H9 (cell line): ENCODE data around the gene TCN2. TPM values are rescaled to one million over a fixed set of nuclear protein-coding genes. Genes with fewer than 3 reads are reported as not detected.

Experiments used
- DNase-seq: peaks from one replicate; pipeline ENCODE4 v3.0.0-alpha.2; 2017
- H2AFZ ChIP-seq: one replicate; pipeline ENCODE4 v1.6.1; 2013; ENCODE audit warnings: mild to moderate bottlenecking, low read length, control low read depth, moderate library complexity
- H2AK5ac ChIP-seq: 2 replicates; pipeline ENCODE4 v1.6.1; 2013; ENCODE audit warnings: low read length, control low read depth, mixed read lengths; ENCODE audit not compliant: insufficient read length
- H2BK120ac ChIP-seq: one replicate; pipeline ENCODE4 v1.6.1; 2013; ENCODE audit warnings: low read depth, mild to moderate bottlenecking, low read length, control low read depth, inconsistent platforms; ENCODE audit not compliant: poor library complexity, severe bottlenecking
- H2BK12ac ChIP-seq: 2 replicates; pipeline ENCODE4 v1.6.1; 2013; ENCODE audit warnings: low read length, control low read depth, mixed read lengths, low read depth; ENCODE audit not compliant: insufficient read length
- H2BK15ac ChIP-seq: 2 replicates; pipeline ENCODE4 v1.6.1; 2013; ENCODE audit warnings: low read depth, low read length, control low read depth
- H2BK20ac ChIP-seq: one replicate; pipeline ENCODE4 v1.6.1; 2013; ENCODE audit warnings: low read depth, mild to moderate bottlenecking, low read length, control low read depth, inconsistent platforms; ENCODE audit not compliant: poor library complexity, severe bottlenecking
- H2BK5ac ChIP-seq: 2 replicates; pipeline ENCODE4 v1.6.1; 2013; ENCODE audit warnings: low read length, control low read depth, mixed read lengths; ENCODE audit not compliant: insufficient read length
- H3K14ac ChIP-seq: 2 replicates; pipeline ENCODE4 v1.6.1; 2013; ENCODE audit warnings: low read length, control low read depth; ENCODE audit not compliant: insufficient read depth
- H3K18ac ChIP-seq: 2 replicates; pipeline ENCODE4 v1.6.1; 2013; ENCODE audit warnings: low read depth, mild to moderate bottlenecking, mixed read lengths, low read length, control low read depth; ENCODE audit not compliant: insufficient read length
- H3K23ac ChIP-seq: 2 replicates; pipeline ENCODE4 v1.6.1; 2013; ENCODE audit warnings: low read length, control low read depth, mixed read lengths, low read depth; ENCODE audit not compliant: insufficient read length
- H3K23me2 ChIP-seq: 2 replicates; pipeline ENCODE4 v1.6.1; 2013; ENCODE audit warnings: low read depth, mild to moderate bottlenecking, mixed read lengths, low read length, control low read depth; ENCODE audit not compliant: insufficient read length, poor library complexity, severe bottlenecking
- H3K27ac ChIP-seq: 2 replicates; pipeline ENCODE4 v1.5.1; 2013; ENCODE audit warnings: low read length, control low read depth, mixed read lengths, low read depth; ENCODE audit not compliant: insufficient read length
- H3K27me3 ChIP-seq: 2 replicates; pipeline ENCODE4 v1.6.1; 2013; ENCODE audit warnings: low read length, control low read depth, inconsistent platforms; ENCODE audit not compliant: insufficient read depth
- H3K4ac ChIP-seq: 2 replicates; pipeline ENCODE4 v1.6.1; 2013; ENCODE audit warnings: low read depth, mild to moderate bottlenecking, control low read depth, inconsistent platforms, low read length, moderate library complexity
- H3K4me1 ChIP-seq: 2 replicates; pipeline ENCODE4 v1.6.1; 2013; ENCODE audit warnings: low read length, control low read depth, inconsistent platforms; ENCODE audit not compliant: insufficient read depth
- H3K4me2 ChIP-seq: 2 replicates; pipeline ENCODE4 v1.6.1; 2013; ENCODE audit warnings: low read length, control low read depth, mixed read lengths; ENCODE audit not compliant: insufficient read length, insufficient read depth
- H3K56ac ChIP-seq: 2 replicates; pipeline ENCODE4 v1.6.1; 2013; ENCODE audit warnings: low read depth, mild to moderate bottlenecking, mixed read lengths, low read length, control low read depth; ENCODE audit not compliant: insufficient read length
- H3K79me1 ChIP-seq: 2 replicates; pipeline ENCODE4 v1.6.1; 2013; ENCODE audit warnings: low read depth, mild to moderate bottlenecking, moderate library complexity, low read length, control low read depth, inconsistent platforms; ENCODE audit not compliant: insufficient read depth, poor library complexity, severe bottlenecking
- H3K79me2 ChIP-seq: 2 replicates; pipeline ENCODE4 v1.6.1; 2013; ENCODE audit warnings: low read length, control low read depth, inconsistent platforms; ENCODE audit not compliant: insufficient read depth
- H3K9ac ChIP-seq: 2 replicates; pipeline ENCODE4 v1.6.1; 2013; ENCODE audit warnings: low read length, control low read depth, mixed read lengths; ENCODE audit not compliant: insufficient read length; ENCODE audit errors: extremely low read depth
- H3K9me3 ChIP-seq: one replicate; pipeline ENCODE4 v1.6.1; 2013; ENCODE audit warnings: low read depth, low read length, inconsistent platforms; ENCODE audit not compliant: control insufficient read depth
- H3T11ph ChIP-seq: one replicate; pipeline ENCODE4 v1.6.1; 2013; ENCODE audit warnings: mild to moderate bottlenecking, low read length, control low read depth, inconsistent platforms
- H4K20me1 ChIP-seq: one replicate; pipeline ENCODE4 v1.6.1; 2013; ENCODE audit not compliant: control insufficient read depth, insufficient read length, insufficient read depth
- H4K5ac ChIP-seq: 2 replicates; pipeline ENCODE4 v1.6.1; 2013; ENCODE audit warnings: low read depth, mild to moderate bottlenecking, mixed read lengths, low read length, control low read depth; ENCODE audit not compliant: insufficient read length
- H4K8ac ChIP-seq: replicated peaks from 2 replicates; pipeline ENCODE4 v1.6.1; 2013; ENCODE audit warnings: low read length, control low read depth, mixed read lengths, low read depth; ENCODE audit not compliant: insufficient read length
- H4K91ac ChIP-seq: 2 replicates; pipeline ENCODE4 v1.6.1; 2013; ENCODE audit warnings: low read depth, mild to moderate bottlenecking, moderate library complexity, mixed read lengths, low read length, control low read depth; ENCODE audit not compliant: insufficient read length
- H3K27ac Mint-ChIP-seq, 3 experiments: 2 replicates in 2 of 3; 3 replicates in 1 of 3; pipeline ENCODE4 v1.8.0; 2020 to 2021; ENCODE audit warnings: mixed read lengths in 3 of 3, mild to moderate bottlenecking in 1 of 3, moderate library complexity in 1 of 3
- H3K27me3 Mint-ChIP-seq: 2 replicates; pipeline ENCODE4 v1.8.0; 2021; ENCODE audit warnings: low read depth, mild to moderate bottlenecking, moderate library complexity, mixed read lengths
- H3K36me3 Mint-ChIP-seq, 3 experiments: 2 replicates in 2 of 3; 3 replicates in 1 of 3; pipeline ENCODE4 v1.8.0; 2020 to 2021; ENCODE audit warnings: low read depth in 3 of 3, mixed read lengths in 3 of 3; ENCODE audit not compliant: insufficient read depth in 1 of 3
- H3K4me1 Mint-ChIP-seq, 2 experiments: 2 replicates each; pipeline ENCODE4 v1.8.0; 2020; ENCODE audit warnings: mixed read lengths in 2 of 2
- H3K4me3 Mint-ChIP-seq, 2 experiments: 2 replicates in 1 of 2; 3 replicates in 1 of 2; pipeline ENCODE4 v1.8.0; 2020 to 2021; ENCODE audit warnings: mild to moderate bottlenecking in 2 of 2, mixed read lengths in 2 of 2, moderate library complexity in 1 of 2
- H3K9me3 Mint-ChIP-seq, 2 experiments: 2 replicates in 1 of 2; 3 replicates in 1 of 2; pipeline ENCODE4 v1.8.0; 2020; ENCODE audit warnings: mild to moderate bottlenecking in 2 of 2, mixed read lengths in 2 of 2, moderate library complexity in 1 of 2
- CTCF ChIP-seq: fragments of 200-600 bp; sonication (generic); conservative IDR thresholded peaks from 3 replicates; pipeline ENCODE4 v1.8.0; 2021; ENCODE audit warnings: antibody characterized with exemption, mild to moderate bottlenecking
- WGBS: extraction: QIAGEN DNeasy Blood & Tissue Kit; methylation state at CpG from one replicate; pipeline ENCODE4 v1.1.7; 2013; ENCODE audit warnings: missing lambda C conversion rate, low lambda C conversion rate, mixed read lengths; ENCODE audit not compliant: insufficient read length; ENCODE audit errors: extremely low coverage; 5-methylcytosine and 5-hydroxymethylcytosine counted together
- total RNA-seq: library from RNA; stranded (reverse); gene quantifications from 2 replicates; pipeline ENCODE4 v1.2.1, GENCODE V29; 2021

TCN2 gene
- total RNA-seq, 1 experiment from 2014 or later, result 42.2 TPM

GRCh38 chr22:30610299-30610698 lies 3.3 kb downstream of the TCN2 start:
- 0 out of 2 replicates have a peak, but pooled peaks cover 6% of the 10 kb centered on the region for H3K4me1 ChIP-seq
- no peak overlapping the region for H3K18ac ChIP-seq
- no peak overlapping the region for H3K14ac ChIP-seq
- no peak overlapping the region for H3K27ac ChIP-seq
- no peak overlapping the region for H2AK5ac ChIP-seq
- no peak for TF ChIP-seq CTCF
- H3K23ac ChIP-seq, result no peak overlapping the region
- H3K4ac ChIP-seq, result no peak overlapping the region
- no peak overlapping the region for H2BK20ac ChIP-seq
- Mint-ChIP-seq H3K4me1 (peaks cover 36 to 38% of the 10 kb centered on the region in 2 experiments), H3K36me3 (peaks cover 27 to 58% (median 48%) of the 10 kb centered on the region in 3 experiments; a peak in 6 of 7 replicates), H3K27me3 (no peaks in the 10 kb centered on the region), H3K27ac (no peak overlapping the region; a peak in 1 of 7 replicates), H3K4me3 (no peak overlapping the region), H3K9me3 (no peaks in the 10 kb centered on the region)
- no peak overlapping the region for H4K91ac ChIP-seq
- no peaks in the 10 kb centered on the region for H4K20me1 ChIP-seq
- peaks cover 4% of the 10 kb centered on the region for H3K79me1 ChIP-seq
- no peaks in the 10 kb centered on the region for H3K27me3 ChIP-seq
- no peak overlapping the region for H2BK5ac ChIP-seq
- H2BK15ac ChIP-seq, result no peak overlapping the region
- H3K79me2 ChIP-seq, result no peaks in the 10 kb centered on the region
- no peak overlapping the region for H3T11ph ChIP-seq
- H2AFZ ChIP-seq, result no peak overlapping the region
- DNase-seq, result no peak
- no peaks in the 10 kb centered on the region for H3K9me3 ChIP-seq
- H4K5ac ChIP-seq, result no peak overlapping the region
- WGBS, result no CpG with 5 or more reads among the region's 7 CpGs
- no peak overlapping the region for H2BK120ac ChIP-seq
- no peak overlapping the region for H3K4me2 ChIP-seq
- no peak overlapping the region for H4K8ac ChIP-seq
- no peak overlapping the region for H3K56ac ChIP-seq
- H2BK12ac ChIP-seq, result no peak overlapping the region
- no peak overlapping the region for H3K9ac ChIP-seq
- peaks cover 6% of the 10 kb centered on the region for H3K23me2 ChIP-seq
